ENCODE measurements around the gene CMSS1. TPM values are rescaled to one million over a fixed set of nuclear protein-coding genes. Genes with fewer than 3 reads are reported as not detected.
A peak's percentile ranks its signal among the peaks of the same experiment; 100 is the strongest.

Gene CMSS1
- total and polyA plus RNA-seq, 2 of the 13 experiments (the other 11 are each of a cell fraction or from before 2014, with no cell fraction given), result 6.4 to 48.7 TPM

GRCh38 chr3:99920481-99921376, 103.1 kb downstream of the CMSS1 start (continued):
- TF ChIP-seq ZNF550 (CRISPR knock-in tag; IDR thresholded peaks at IDR 0.05; ENCODE audit: borderline replicate concordance) (no peak), ZNF878 (CRISPR knock-in tag; IDR thresholded peaks at IDR 0.05) (peak; percentile 25; the same call in 1 of the 2 replicates), EP300 (IDR thresholded peaks at IDR 0.05; ENCODE audit: low read depth in 2 of 2, low read length in 2 of 2) (peak; percentile 39 to 95; a peak in 3 of 4 replicates), EP300 (CRISPR knock-in tag; IDR thresholded peaks at IDR 0.05; ENCODE audit: borderline replicate concordance) (peak; percentile 91), ZNF234 (CRISPR knock-in tag; conservative IDR thresholded peaks at IDR 0.05) (no peak), KAT2B (IDR thresholded peaks at IDR 0.05; ENCODE audit: borderline replicate concordance, low read depth, low read length) (no peak), CC2D1A (CRISPR knock-in tag; IDR thresholded peaks at IDR 0.05) (no peak), DZIP1 (CRISPR knock-in tag; IDR thresholded peaks at IDR 0.05) (no peak), FOXO4 (CRISPR knock-in tag; conservative IDR thresholded peaks at IDR 0.05) (no peak), ZSCAN20 (CRISPR knock-in tag; IDR thresholded peaks at IDR 0.05; ENCODE audit: borderline replicate concordance) (0 out of 2 replicates have a peak, but pooled peaks have one; percentile 56), STAG1 (CRISPR knock-in tag; IDR thresholded peaks at IDR 0.05) (0 out of 2 replicates have a peak, but pooled peaks have one; percentile 18), FOXP4 (CRISPR knock-in tag; IDR thresholded peaks at IDR 0.05) (peak; percentile 99), ZNF12 (CRISPR knock-in tag; IDR thresholded peaks at IDR 0.05) (no peak), KAT8 (CRISPR knock-in tag; IDR thresholded peaks at IDR 0.05) (peak; percentile 16; the same call in 1 of the 2 replicates), PLRG1 (conservative IDR thresholded peaks at IDR 0.05) (no peak), MYC (CRISPR knock-in tag; IDR thresholded peaks at IDR 0.05; ENCODE audit: borderline replicate concordance) (no peak), ZBTB44 (CRISPR knock-in tag; IDR thresholded peaks at IDR 0.05) (no peak), RNF2 (conservative IDR thresholded peaks at IDR 0.05; ENCODE audit: low read depth) (no peak), JUNB (CRISPR knock-in tag; IDR thresholded peaks at IDR 0.05; ENCODE audit: borderline replicate concordance) (no peak), ZNF331 (CRISPR knock-in tag; IDR thresholded peaks at IDR 0.05) (peak; percentile 56; the same call in 1 of the 2 replicates), GPN1 (CRISPR knock-in tag; IDR thresholded peaks at IDR 0.05; ENCODE audit: borderline replicate concordance) (no peak), RXRB (CRISPR knock-in tag; IDR thresholded peaks at IDR 0.05; ENCODE audit: borderline replicate concordance) (peak; percentile 80)

All from HepG2 (cell line).